Loucy (cell line): ENCODE data around the gene SEC16B.

Experiments
- H2AFZ ChIP-seq: fragments of 200-600 bp; sonication (generic); 2 replicates; pipeline ENCODE4 v1.6.0; 2016; ENCODE audit warnings: antibody characterized with exemption, mild to moderate bottlenecking, low read length, moderate library complexity
- H3F3A ChIP-seq: fragments of 200-600 bp; 2 replicates; pipeline ENCODE4 v1.6.0; 2016; ENCODE audit warnings: antibody characterized with exemption, low read depth, mild to moderate bottlenecking
- H3K27me3 ChIP-seq: fragments of 200-600 bp; sonication (generic); 2 replicates; pipeline ENCODE4 v1.6.1; 2014; ENCODE audit warnings: low read length, mild to moderate bottlenecking; ENCODE audit not compliant: insufficient read depth, poor library complexity, severe bottlenecking
- H3K36me3 ChIP-seq: fragments of 200-600 bp; sonication (generic); 2 replicates; pipeline ENCODE4 v1.6.1; 2016; ENCODE audit warnings: low read length; ENCODE audit not compliant: insufficient read depth
- H3K4me1 ChIP-seq: fragments of 200-600 bp; sonication (generic); 2 replicates; pipeline ENCODE4 v1.5.1; 2014; ENCODE audit warnings: low read length, mild to moderate bottlenecking; ENCODE audit not compliant: insufficient read depth, poor library complexity, severe bottlenecking
- H3K4me2 ChIP-seq: fragments of 200-600 bp; sonication (generic); 2 replicates; pipeline ENCODE4 v1.6.0; 2014; ENCODE audit warnings: antibody characterized with exemption, low read length, low read depth, mild to moderate bottlenecking; ENCODE audit not compliant: poor library complexity, severe bottlenecking
- H3K4me3 ChIP-seq: fragments of 200-600 bp; sonication (generic); 2 replicates; pipeline ENCODE4 v1.5.1; 2014; ENCODE audit warnings: low read length, mild to moderate bottlenecking, mixed read lengths; ENCODE audit not compliant: poor library complexity, severe bottlenecking
- H3K79me2 ChIP-seq: fragments of 200-600 bp; sonication (generic); 2 replicates; pipeline ENCODE4 v1.6.1; 2014; ENCODE audit warnings: low read length; ENCODE audit not compliant: insufficient read depth
- H3K9ac ChIP-seq: fragments of 200-600 bp; sonication (generic); 2 replicates; pipeline ENCODE4 v1.6.0; 2014; ENCODE audit warnings: mild to moderate bottlenecking, low read depth, low read length, moderate library complexity; ENCODE audit not compliant: poor library complexity, severe bottlenecking
- H3K9me2 ChIP-seq: fragments of 200-600 bp; sonication (generic); replicated peaks from 2 replicates; pipeline ENCODE4 v1.6.1; 2016; ENCODE audit warnings: low read depth, low read length, mixed read lengths
- H3K9me3 ChIP-seq: fragments of 200-600 bp; sonication (generic); 2 replicates; pipeline ENCODE4 v1.6.1; 2014; ENCODE audit warnings: mild to moderate bottlenecking, antibody characterized with exemption, low read length, low read depth; ENCODE audit not compliant: insufficient read depth
- H4K20me1 ChIP-seq: fragments of 200-600 bp; sonication (generic); 2 replicates; pipeline ENCODE4 v1.6.0; 2014; ENCODE audit warnings: antibody characterized with exemption, low read length, mild to moderate bottlenecking; ENCODE audit not compliant: insufficient read depth, poor library complexity, severe bottlenecking
- EZH2phosphoT487 ChIP-seq: fragments of 200-600 bp; IDR thresholded peaks from 2 replicates; pipeline ENCODE4 v1.6.1; 2018; ENCODE audit warnings: antibody characterized with exemption, mild to moderate bottlenecking, moderate library complexity, borderline replicate concordance
- TF ChIP-seq, protein P1 (sequence below): fragments of 200-600 bp; sonication (generic); conservative IDR thresholded peaks from 2 replicates; pipeline ENCODE4 v1.5.1; 2014; ENCODE audit warnings: mild to moderate bottlenecking, antibody characterized with exemption, low read length

Gene SEC16B

DNA sequence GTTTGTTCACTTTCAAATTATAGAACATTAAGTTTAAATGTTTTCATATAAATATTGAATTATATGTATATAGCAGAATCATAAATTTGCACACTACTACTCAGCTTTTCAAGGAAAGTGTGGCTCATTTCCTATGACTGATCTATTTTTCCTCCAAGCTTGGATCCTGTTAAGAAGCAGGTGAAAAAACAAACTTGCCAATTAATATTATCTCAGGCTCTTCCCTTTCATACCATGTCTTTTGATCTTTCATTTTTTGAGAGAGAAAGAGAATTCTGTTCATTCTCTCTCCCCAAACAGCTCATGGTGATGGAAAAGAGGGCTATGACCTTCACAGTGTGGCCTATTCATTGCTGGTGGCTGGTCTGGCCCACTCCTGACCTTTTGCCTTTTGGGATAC lies 43.7 kb downstream of the SEC16B start:
- no peaks in the 10 kb centered on the region for H3K36me3 ChIP-seq
- H3K9me3 ChIP-seq: no peaks in the 10 kb centered on the region
- no peaks in the 10 kb centered on the region for H3K4me1 ChIP-seq
- no peak for TF ChIP-seq EZH2phosphoT487
- TF ChIP-seq, protein P1, sequence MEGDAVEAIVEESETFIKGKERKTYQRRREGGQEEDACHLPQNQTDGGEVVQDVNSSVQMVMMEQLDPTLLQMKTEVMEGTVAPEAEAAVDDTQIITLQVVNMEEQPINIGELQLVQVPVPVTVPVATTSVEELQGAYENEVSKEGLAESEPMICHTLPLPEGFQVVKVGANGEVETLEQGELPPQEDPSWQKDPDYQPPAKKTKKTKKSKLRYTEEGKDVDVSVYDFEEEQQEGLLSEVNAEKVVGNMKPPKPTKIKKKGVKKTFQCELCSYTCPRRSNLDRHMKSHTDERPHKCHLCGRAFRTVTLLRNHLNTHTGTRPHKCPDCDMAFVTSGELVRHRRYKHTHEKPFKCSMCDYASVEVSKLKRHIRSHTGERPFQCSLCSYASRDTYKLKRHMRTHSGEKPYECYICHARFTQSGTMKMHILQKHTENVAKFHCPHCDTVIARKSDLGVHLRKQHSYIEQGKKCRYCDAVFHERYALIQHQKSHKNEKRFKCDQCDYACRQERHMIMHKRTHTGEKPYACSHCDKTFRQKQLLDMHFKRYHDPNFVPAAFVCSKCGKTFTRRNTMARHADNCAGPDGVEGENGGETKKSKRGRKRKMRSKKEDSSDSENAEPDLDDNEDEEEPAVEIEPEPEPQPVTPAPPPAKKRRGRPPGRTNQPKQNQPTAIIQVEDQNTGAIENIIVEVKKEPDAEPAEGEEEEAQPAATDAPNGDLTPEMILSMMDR: no peak
- H3K4me2 ChIP-seq: no peak overlapping the region
- no peaks in the 10 kb centered on the region for H3K9me2 ChIP-seq
- no peak overlapping the region for H2AFZ ChIP-seq
- no peaks in the 10 kb centered on the region for H3K79me2 ChIP-seq
- H3F3A ChIP-seq: no peaks in the 10 kb centered on the region
- H4K20me1 ChIP-seq: no peaks in the 10 kb centered on the region
- no peak overlapping the region for H3K4me3 ChIP-seq
- H3K27me3 ChIP-seq: no peaks in the 10 kb centered on the region
- H3K9ac ChIP-seq: no peak overlapping the region

DNA sequence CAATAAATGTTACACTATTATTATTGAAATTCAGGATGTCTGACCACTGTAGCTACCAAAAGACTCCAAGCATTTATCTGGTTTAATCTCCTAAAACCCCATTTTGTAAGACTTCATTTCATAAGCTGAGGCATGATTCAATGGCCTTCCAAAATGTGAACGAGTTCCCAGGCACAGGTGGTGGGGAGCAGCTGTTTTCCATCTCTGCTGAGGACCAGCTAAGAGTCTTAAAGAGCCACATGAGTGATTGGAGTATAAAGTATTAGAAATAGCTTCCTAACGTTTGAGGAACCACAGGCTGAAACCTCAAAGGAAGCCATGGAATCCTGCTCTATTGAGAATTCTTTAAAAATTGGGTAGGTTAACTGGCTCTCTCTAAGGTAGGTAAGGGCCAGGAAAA lies 44.9 kb downstream of the SEC16B start:
- H4K20me1 ChIP-seq: no peaks in the 10 kb centered on the region
- no peaks in the 10 kb centered on the region for H3K9me2 ChIP-seq
- H3K4me1 ChIP-seq: no peaks in the 10 kb centered on the region
- no peaks in the 10 kb centered on the region for H3K27me3 ChIP-seq
- H3K36me3 ChIP-seq: no peaks in the 10 kb centered on the region
- H3F3A ChIP-seq: no peaks in the 10 kb centered on the region
- no peak overlapping the region for H3K9ac ChIP-seq
- H3K9me3 ChIP-seq: no peaks in the 10 kb centered on the region
- no peak overlapping the region for H3K4me3 ChIP-seq
- no peak overlapping the region for H3K4me2 ChIP-seq
- no peak overlapping the region for H2AFZ ChIP-seq
- H3K79me2 ChIP-seq: no peaks in the 10 kb centered on the region
- TF ChIP-seq, protein P1: no peak
- TF ChIP-seq EZH2phosphoT487: no peak

DNA sequence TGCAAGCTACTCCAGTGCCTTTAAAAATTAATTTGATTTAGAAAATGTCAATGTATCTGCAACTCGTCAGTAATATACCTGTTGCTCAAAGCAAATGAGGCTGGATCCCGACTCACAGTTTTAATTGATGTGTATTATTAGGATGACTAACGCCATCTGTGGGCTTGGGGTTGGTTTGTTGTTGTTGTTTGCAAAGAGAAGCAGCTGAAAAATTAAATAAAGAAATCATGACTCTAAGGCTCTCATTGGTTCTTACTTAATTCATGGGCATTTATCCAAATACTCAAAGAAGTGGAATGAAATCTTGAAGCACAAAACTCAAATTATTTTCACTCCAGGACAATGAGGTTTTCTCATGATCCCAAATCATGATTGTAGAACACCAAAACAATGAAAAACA lies 46.4 kb downstream of the SEC16B start:
- no peaks in the 10 kb centered on the region for H4K20me1 ChIP-seq
- H3K9me2 ChIP-seq: no peaks in the 10 kb centered on the region
- H3K4me1 ChIP-seq: no peaks in the 10 kb centered on the region
- H3K79me2 ChIP-seq: no peaks in the 10 kb centered on the region
- no peak overlapping the region for H3K9ac ChIP-seq
- TF ChIP-seq EZH2phosphoT487: no peak
- TF ChIP-seq, protein P1: no peak
- H2AFZ ChIP-seq: no peak overlapping the region
- no peaks in the 10 kb centered on the region for H3K9me3 ChIP-seq
- no peaks in the 10 kb centered on the region for H3F3A ChIP-seq
- no peak overlapping the region for H3K4me3 ChIP-seq
- no peaks in the 10 kb centered on the region for H3K36me3 ChIP-seq
- no peak overlapping the region for H3K4me2 ChIP-seq
- H3K27me3 ChIP-seq: no peaks in the 10 kb centered on the region
